Coronary artery (tissue), 2 donors: Measurements from ENCODE around the gene CACNB1.

Experiments
- DNase-seq: peaks from one replicate; pipeline ENCODE4 v3.0.0-alpha.2; 2017; ENCODE audit warnings: low spot score
- H3K27ac ChIP-seq, 2 donors: fragments of 200-600 bp; sonication (generic); one replicate each; pipeline ENCODE4 v1.5.1; 2016 to 2019
- H3K4me3 ChIP-seq: fragments of 200-600 bp; sonication (generic); 2 replicates; pipeline ENCODE4 v1.5.1; 2016; ENCODE audit warnings: mild to moderate bottlenecking, moderate library complexity
- TF ChIP-seq, protein P1 (sequence below): fragments of 200-600 bp; sonication (generic); IDR thresholded peaks from one replicate; pipeline ENCODE4 v1.5.1; 2019; ENCODE audit warnings: antibody characterized with exemption

CACNB1 gene

DNA sequence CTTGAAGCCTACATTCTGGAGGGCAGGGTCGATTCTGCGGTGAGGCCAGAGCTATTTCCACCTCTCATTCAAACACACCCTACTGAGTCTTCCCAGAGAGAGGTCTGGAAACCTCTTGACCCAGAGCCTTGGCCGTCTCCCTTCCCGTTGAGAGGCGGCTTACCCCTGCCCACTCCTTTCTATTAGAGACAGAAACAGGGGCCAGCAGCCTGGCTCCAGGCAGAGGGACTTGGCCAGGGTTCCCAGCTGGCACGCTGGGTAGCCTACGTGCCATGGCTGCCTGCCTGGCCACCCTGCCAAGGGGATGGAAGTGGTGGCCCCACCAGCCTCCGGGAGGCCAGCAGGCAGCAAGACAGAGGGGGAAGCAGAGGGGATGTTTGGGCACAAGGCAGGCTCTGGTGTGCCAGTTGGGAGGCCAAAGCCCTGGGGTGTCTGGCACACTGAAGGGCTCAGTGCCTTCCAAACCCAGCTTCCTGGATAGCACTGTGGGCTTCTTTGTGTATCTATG, 22.2 kb upstream of the CACNB1 start:
- TF ChIP-seq, protein P1, sequence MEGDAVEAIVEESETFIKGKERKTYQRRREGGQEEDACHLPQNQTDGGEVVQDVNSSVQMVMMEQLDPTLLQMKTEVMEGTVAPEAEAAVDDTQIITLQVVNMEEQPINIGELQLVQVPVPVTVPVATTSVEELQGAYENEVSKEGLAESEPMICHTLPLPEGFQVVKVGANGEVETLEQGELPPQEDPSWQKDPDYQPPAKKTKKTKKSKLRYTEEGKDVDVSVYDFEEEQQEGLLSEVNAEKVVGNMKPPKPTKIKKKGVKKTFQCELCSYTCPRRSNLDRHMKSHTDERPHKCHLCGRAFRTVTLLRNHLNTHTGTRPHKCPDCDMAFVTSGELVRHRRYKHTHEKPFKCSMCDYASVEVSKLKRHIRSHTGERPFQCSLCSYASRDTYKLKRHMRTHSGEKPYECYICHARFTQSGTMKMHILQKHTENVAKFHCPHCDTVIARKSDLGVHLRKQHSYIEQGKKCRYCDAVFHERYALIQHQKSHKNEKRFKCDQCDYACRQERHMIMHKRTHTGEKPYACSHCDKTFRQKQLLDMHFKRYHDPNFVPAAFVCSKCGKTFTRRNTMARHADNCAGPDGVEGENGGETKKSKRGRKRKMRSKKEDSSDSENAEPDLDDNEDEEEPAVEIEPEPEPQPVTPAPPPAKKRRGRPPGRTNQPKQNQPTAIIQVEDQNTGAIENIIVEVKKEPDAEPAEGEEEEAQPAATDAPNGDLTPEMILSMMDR: no peak
- H3K27ac ChIP-seq: peak overlapping the region; percentile 49 to 78
- H3K4me3 ChIP-seq: no peak overlapping the region
- DNase-seq: no peak

DNA sequence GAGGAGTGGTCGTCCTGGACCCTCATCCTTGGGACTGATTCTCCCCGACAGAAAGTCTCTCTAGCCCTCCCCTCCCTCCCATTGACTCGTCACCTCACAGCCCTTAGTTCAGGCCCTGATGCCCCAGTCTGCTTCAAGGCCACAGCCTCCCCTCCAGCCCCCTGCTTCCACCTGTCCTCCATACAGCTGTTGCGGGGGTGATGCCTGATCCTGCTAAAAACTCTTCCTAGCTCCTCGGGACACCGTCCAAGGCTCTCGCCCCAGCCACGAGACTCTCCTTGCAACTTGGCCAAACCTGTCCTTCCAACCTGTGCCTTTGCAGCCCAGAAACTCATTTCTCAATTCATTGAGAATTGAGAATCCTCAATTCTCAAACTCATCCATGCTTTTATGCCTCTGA, 21.4 kb upstream of the CACNB1 start:
- Histone ChIP-seq H3K4me3 (no peak overlapping the region), H3K27ac (peak overlapping the region in 1 of 2 donors; percentile 78)
- TF ChIP-seq, protein P1: no peak
- DNase-seq: no peak

DNA sequence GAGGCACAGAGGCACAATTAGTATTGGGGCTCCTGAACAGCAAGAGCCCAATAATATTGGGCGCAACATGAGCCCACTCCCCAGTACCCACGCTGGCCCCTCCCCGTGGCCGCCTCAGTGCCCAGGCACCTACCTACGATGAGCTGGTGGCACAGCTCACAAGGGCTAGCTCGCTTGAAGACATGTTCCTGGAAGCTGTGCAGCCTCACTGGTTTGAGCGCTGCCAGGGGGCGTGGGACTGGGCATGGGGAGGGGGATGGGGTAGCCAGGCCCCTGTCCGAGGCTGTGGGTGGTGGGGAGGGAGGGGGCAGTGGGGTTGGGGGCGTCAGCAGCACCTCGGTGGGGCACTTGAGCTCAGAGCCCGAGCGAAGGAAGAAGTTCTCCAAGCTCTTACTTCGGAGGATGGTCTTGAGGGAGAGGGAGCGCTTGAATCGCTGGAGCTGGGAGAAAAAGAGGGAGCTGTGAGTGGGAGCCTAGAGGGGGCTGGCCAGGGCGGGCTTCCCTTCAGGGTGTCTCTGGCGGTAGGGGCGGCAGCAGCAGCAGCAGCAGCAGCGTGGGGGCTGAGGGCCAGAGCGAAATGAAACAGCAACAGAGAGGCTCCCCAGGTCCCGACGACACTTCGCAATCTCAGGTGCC, 20.4 kb upstream of the CACNB1 start:
- TF ChIP-seq, protein P1: no peak
- Histone ChIP-seq H3K4me3 (no peak overlapping the region), H3K27ac (no peak overlapping the region)
- DNase-seq: no peak

DNA sequence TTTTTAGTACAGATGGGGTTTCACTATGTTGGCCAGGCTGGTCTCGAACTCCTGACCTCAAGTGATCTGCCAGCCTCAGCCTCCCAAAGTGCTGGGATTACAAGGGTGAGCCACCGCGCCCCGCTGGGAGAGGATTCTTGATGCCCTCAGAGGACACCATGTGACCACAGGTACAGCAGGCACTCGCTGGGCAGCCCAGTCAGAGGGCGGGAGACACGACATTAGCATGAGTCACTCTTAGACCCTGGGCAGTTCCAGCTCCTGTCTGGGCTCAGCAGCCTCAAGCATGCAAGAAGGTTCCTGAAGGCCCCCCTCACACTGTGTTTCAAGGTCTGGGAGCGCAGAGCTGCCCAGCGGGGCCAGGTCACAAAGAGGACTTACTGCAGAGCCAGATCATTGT, 16.4 kb upstream of the CACNB1 start:
- H3K4me3 ChIP-seq: no peak overlapping the region
- TF ChIP-seq, protein P1: no peak
- H3K27ac ChIP-seq: no peak overlapping the region
- DNase-seq: no peak

DNA sequence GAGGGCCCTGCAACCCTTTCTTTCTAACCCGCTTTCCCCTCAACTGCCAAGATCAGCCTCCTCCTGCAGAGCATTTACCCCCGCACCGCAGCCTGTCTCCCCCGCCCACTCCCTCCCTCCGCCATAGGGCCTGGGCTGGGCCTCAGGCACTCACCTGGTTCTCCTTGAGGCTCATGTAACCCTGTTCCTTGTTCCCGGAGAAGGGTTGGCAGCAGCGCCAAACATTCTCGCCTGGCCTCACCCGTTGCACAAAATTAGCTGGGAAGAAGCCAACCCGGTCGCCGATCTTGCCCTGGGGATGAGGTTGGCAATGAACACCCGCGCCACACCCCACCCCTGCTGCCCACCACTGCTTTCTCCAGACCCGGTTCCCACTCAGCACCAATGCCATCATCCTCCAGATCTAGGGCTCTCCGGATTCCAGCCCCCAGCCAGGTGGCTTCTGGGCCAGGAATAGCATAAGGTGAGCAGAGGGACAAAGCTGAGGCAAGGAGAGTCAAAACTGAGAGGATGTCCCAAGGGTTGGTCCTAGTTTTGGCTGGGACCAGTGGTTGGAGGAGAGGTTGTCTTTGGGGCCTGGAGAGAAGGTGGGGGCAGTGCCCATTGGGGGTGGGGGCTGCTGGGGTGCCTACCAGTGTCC, 15.5 kb upstream of the CACNB1 start:
- no peak for DNase-seq
- TF ChIP-seq, protein P1: no peak
- Histone ChIP-seq H3K4me3 (no peak overlapping the region), H3K27ac (peak overlapping the region in 1 of 2 donors; percentile 56)

DNA sequence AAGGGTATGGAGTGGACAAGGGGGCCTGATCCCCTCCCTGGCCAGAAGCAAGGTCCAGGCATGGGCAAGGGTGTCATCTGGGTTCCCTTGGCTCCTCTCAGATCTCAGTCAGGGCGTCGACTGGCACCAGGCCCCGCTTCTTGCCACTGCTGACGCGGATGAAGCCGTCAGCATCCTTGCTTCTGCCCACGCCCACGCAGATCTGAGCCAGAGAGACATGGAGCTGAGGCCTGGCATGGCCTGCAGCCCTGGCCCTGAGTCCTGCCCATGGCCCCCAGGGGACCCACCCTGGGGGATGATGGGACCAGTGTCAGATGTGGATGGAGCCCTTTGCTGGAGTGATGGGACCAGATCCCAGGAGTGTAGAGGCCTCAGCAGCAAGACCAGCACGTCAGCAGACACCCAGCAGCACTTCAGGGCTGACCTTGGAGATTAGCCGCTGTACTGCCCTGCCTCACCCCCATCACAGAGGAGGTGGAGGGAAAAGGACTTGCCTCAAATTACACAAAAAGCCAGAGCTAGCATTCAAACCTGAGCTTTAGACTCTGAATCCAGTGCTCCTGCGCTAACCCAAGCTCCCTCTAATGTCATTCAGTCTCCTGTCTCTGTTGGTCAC, 14.8 kb upstream of the CACNB1 start:
- H3K27ac ChIP-seq: peak overlapping the region; percentile 38 to 56

More for the DNA sequence above, 14.8 kb upstream of the CACNB1 start:
- DNase-seq: no peak
- TF ChIP-seq, protein P1: no peak
- H3K4me3 ChIP-seq: no peak overlapping the region
